GM18951 (cell line): ENCODE results near the gene INAVA.

Source experiments
- POLR2A ChIP-seq: IDR thresholded peaks from 4 replicates; pipeline ENCODE4 v1.6.1; 2011; ENCODE audit warnings: mild to moderate bottlenecking; ENCODE audit not compliant: insufficient read length, insufficient read depth; ENCODE audit errors: extremely low read depth
- in situ Hi-C: fragments of 300-500 bp; cut with MboI; formaldehyde crosslinking; loops from one replicate; pipeline ENCODE4 v1.12.0; 2022; ENCODE audit warnings: low sequenced_read_pairs, mixed read lengths, inconsistent platforms; ENCODE audit not compliant: unreplicated experiment

INAVA gene, protein sequence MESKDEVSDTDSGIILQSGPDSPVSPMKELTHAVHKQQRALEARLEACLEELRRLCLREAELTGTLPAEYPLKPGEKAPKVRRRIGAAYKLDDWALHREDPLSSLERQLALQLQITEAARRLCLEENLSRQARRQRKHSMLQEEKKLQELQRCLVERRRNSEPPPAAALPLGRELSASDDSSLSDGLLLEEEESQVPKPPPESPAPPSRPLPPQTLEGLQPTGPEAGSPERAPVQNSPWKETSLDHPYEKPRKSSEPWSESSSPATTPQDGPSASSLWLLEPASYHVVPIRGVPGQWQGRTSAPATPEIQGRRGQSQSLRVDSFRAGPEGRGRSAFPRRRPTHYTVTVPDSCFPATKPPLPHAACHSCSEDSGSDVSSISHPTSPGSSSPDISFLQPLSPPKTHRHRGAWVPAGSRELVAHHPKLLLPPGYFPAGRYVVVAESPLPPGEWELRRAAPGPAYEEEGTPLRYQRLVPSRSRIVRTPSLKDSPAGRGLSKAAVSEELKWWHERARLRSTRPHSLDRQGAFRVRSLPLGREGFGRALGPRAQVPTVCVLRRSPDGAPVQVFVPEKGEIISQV

GRCh38 chr1:200894712-200895442 lies at the start of gene INAVA:
Gene INAVA, plus strand, starts transcription at chr1:200894900. Its CDS starts 3,501 bp downstream, at chr1:200898401.
- TF ChIP-seq POLR2A, result no peak
- in situ Hi-C loops, result no loop called here

DNA sequence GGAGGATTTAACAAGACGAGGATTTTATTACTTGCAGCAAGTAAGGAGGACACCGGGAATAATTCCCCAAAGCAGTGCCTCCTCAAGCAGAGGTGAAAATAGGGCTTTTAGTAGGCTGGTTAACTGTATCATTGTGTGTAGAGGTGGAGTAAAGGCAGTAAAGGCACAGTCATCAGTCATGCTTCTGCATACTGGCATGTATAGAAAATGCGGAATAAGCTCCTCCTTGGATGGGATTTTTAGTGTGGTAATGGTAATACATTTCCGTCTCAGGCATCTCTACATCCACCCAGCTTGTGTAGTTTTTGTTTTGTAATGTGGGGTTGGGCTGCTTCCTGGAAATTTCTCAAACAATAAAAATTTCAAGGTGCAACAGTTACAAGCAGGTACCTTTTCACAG lies 49.3 kb upstream of the INAVA start:
- in situ Hi-C loops, result no loop called here
- TF ChIP-seq POLR2A, result no peak

DNA sequence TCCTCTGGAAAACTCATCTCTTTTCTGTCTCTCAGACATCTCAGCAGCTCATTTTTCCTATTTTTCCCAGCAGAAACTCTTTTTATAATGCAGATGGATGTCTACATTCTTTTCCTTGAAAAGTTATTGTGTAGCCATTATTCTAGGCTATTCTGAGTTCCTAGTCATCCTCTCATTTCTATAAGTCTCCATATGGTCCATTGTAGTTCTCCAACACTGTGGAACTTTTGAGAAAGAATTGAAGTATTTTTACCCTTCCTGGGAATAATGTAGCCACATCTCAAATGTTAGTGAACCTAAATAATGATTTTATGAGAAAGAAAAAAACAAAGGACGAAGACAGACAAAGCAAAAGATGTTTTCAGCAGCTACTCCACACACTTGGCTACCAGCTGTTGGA lies 48.3 kb upstream of the INAVA start:
- TF ChIP-seq POLR2A, result no peak

GRCh38 chr1:200849430-200849829 lies 45.3 kb upstream of the INAVA start:
- TF ChIP-seq POLR2A, result no peak
- in situ Hi-C loops, result no loop called here

More for the DNA sequence above, 48.3 kb upstream of the INAVA start:
- in situ Hi-C loops, result no loop called here

DNA sequence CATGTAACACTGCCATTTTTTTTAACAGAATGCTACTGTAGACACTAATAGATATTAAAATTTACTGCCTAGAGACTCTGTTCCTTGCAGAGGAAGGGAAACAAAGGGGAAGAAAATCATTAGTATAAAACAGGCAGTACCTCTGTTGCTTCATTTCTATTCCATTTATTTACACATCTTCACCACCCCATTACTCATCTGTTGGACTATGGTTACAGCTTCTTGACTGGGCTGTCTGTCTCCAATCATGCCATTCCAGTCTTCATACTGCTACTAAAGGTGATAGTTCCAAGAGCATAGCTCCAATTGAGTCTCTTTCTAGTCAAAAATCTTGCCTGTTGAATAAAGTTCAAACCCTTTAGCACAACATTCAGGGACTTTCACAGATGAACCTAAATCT lies 44.1 kb upstream of the INAVA start:
- in situ Hi-C loops, result no loop called here

GRCh38 chr1:200856716-200857357 lies 37.9 kb upstream of the INAVA start:
- no peak for TF ChIP-seq POLR2A
- in situ Hi-C loops, result no loop called here

More for the DNA sequence above, 44.1 kb upstream of the INAVA start:
- TF ChIP-seq POLR2A, result no peak

DNA sequence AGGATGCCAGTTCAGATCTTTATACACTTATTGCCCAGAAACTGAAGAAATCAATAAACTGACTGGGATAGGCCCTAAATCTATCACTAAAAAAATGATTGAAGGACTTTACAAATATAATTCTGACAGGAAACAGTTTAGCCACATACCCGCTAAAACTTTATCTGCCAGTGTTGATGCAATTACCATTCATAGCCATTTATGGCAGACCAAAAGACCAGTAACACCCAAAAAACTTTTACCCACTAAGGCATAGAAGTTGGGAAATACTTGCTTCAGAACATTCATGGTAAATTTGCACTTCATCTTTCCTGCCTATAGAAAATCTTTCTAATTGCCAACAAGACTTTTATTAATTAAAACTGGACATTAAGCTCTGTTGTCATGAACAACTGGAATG lies 36.9 kb upstream of the INAVA start:
- TF ChIP-seq POLR2A, result no peak
- in situ Hi-C loops, result no loop called here

- in situ Hi-C loops, result no loop called here
- TF ChIP-seq POLR2A, result no peak
Observed at GRCh38 chr1:200861937-200862647, 32.6 kb upstream of the INAVA start.

DNA sequence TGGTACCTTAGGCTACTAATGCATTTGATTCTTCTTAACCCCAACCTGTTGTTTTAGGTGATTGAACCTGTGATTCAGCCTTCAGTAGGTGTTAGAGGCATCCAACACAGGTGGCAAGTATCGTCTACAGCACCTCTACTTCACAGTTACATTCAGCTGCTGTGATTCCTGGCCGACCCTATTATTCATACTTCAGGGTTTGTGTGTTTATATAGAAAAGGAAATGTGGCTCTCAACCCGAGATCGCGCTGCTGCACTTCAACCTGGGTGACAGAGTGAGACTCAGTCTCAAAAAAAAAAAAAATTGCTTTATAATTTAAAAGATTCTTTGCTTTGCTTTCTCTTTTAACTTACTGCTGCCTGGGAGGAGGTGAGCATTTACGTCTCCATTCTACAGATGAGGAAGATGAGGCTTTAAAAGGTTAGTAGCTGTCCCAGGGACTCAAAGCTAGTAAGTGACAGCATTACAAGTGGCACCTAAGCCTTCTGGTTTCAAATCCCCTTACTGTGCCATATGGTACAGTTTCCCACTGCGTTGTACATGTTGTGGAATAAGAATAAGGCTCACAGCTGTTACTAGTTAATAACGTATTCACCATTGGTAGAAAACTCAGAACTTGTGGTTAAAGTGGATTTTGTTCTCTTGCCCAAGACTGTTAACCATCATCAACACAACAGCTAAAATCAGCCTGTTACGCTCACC lies 31.8 kb upstream of the INAVA start:
- TF ChIP-seq POLR2A, result no peak
- in situ Hi-C loops, result no loop called here

GRCh38 chr1:200866116-200866515 lies 28.6 kb upstream of the INAVA start:
- in situ Hi-C loops, result no loop called here
- TF ChIP-seq POLR2A, result no peak

DNA sequence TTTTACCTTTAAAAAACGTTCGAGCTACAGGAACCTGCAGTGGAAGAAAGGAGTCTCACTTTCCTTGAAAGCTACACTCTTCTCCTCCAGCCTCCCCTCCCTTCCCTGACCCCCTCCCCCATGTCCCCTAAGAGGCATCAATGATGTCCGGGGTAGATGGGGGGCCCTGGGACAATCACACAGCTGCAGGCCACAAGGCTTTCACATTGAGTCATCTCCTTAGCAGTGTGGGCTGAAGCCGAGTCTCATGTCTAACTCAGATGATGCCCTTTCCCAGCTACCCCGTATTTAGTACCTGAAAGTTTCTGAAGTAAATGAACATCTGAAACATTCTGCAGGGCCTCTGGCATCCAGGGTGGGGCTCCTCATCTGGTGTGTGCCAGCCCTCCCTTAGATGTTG lies 28.2 kb upstream of the INAVA start:
- in situ Hi-C loops, result no loop called here
- no peak for TF ChIP-seq POLR2A
